ENCODE data around the gene CCBE1.

GRCh38 chr18:59550174-59550516, 147.1 kb downstream of the CCBE1 start:
- no peak for TF ChIP-seq EZH2 (IDR thresholded peaks at IDR 0.05; ENCODE audit: borderline replicate concordance, insufficient read depth, low read length, poor library complexity, severe bottlenecking)
- no peak for TF ChIP-seq EP300 (conservative IDR thresholded peaks at IDR 0.05; ENCODE audit: poor library complexity, severe bottlenecking)
- TF ChIP-seq CTCF (IDR thresholded peaks at IDR 0.05; ENCODE audit: poor library complexity, severe bottlenecking), result no peak
- TF ChIP-seq POLR2AphosphoS5 (IDR thresholded peaks at IDR 0.05), result no peak
- TF ChIP-seq RAD21 (conservative IDR thresholded peaks at IDR 0.05), result no peak
- TF ChIP-seq SMC3 (conservative IDR thresholded peaks at IDR 0.05; ENCODE audit: poor library complexity), result no peak
